ENCODE measurements around the gene SNX13.

- TF ChIP-seq RAD21 (conservative IDR thresholded peaks at IDR 0.05 in 1 of 2, IDR thresholded peaks at IDR 0.05 in 1 of 2), result no peak
- TF ChIP-seq CTCF (IDR thresholded peaks at IDR 0.05), result no peak
- no peak for TF ChIP-seq POLR2A (IDR thresholded peaks at IDR 0.05; ENCODE audit: low read length)
- TF ChIP-seq PHF8 (IDR thresholded peaks at IDR 0.05; ENCODE audit: borderline replicate concordance, low read depth), result no peak
- no peak for TF ChIP-seq JUNB (IDR thresholded peaks at IDR 0.05)
- TF ChIP-seq, protein P1, sequence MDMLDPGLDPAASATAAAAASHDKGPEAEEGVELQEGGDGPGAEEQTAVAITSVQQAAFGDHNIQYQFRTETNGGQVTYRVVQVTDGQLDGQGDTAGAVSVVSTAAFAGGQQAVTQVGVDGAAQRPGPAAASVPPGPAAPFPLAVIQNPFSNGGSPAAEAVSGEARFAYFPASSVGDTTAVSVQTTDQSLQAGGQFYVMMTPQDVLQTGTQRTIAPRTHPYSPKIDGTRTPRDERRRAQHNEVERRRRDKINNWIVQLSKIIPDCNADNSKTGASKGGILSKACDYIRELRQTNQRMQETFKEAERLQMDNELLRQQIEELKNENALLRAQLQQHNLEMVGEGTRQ (IDR thresholded peaks at IDR 0.05), result no peak
- no peak for TF ChIP-seq RFX5 (IDR thresholded peaks at IDR 0.05)
- TF ChIP-seq ELK1 (IDR thresholded peaks at IDR 0.05; ENCODE audit: low read depth, low read length), result no peak
Measured at GRCh38 chr7:17802056-17802455, 138.2 kb downstream of the SNX13 start.

All from A549 (cell line).